ENCODE results near the gene PRKCZ.

GRCh38 chr1:2177541-2177940, 127.3 kb downstream of the PRKCZ start:
- TF ChIP-seq CREB1 (IDR thresholded peaks at IDR 0.05) (no peak), CREB1 (CRISPR knock-in tag; IDR thresholded peaks at IDR 0.05) (no peak), BCL6 (CRISPR knock-in tag; IDR thresholded peaks at IDR 0.05) (no peak)
